Measurements from ENCODE around the gene SULT4A1.

SULT4A1 gene

GRCh38 chr22:43883012-43883661 is 20.8 kb upstream of the SULT4A1 start:
- TF ChIP-seq REST (IDR thresholded peaks at IDR 0.05; ENCODE audit: insufficient read depth in 1 of 2, low read depth in 2 of 2, low read length in 2 of 2): no peak
- no peak for TF ChIP-seq SIN3A (IDR thresholded peaks at IDR 0.05; ENCODE audit: borderline replicate concordance, insufficient read depth, low read length)
- TF ChIP-seq FOXP2 (optimal IDR thresholded peaks at IDR 0.05; ENCODE audit: borderline replicate concordance, extremely low read depth, extremely low read length, insufficient read depth): no peak
- no peak for TF ChIP-seq TAF1 (IDR thresholded peaks at IDR 0.05; ENCODE audit: borderline replicate concordance, insufficient read depth, low read length)
- TF ChIP-seq POLR2AphosphoS5 (IDR thresholded peaks at IDR 0.05; ENCODE audit: low read depth, low read length): no peak

GRCh38 chr22:43882122-43882767 is 19.9 kb upstream of the SULT4A1 start:
- no peak for TF ChIP-seq POLR2AphosphoS5 (IDR thresholded peaks at IDR 0.05; ENCODE audit: low read depth, low read length)
- no peak for TF ChIP-seq TAF1 (IDR thresholded peaks at IDR 0.05; ENCODE audit: borderline replicate concordance, insufficient read depth, low read length)
- no peak for TF ChIP-seq SIN3A (IDR thresholded peaks at IDR 0.05; ENCODE audit: borderline replicate concordance, insufficient read depth, low read length)
- no peak for TF ChIP-seq FOXP2 (optimal IDR thresholded peaks at IDR 0.05; ENCODE audit: borderline replicate concordance, extremely low read depth, extremely low read length, insufficient read depth)
- TF ChIP-seq REST (IDR thresholded peaks at IDR 0.05; ENCODE audit: insufficient read depth in 1 of 2, low read depth in 2 of 2, low read length in 2 of 2): no peak

GRCh38 chr22:43881091-43882061 is 19.1 kb upstream of the SULT4A1 start:
- no peak for TF ChIP-seq SIN3A (IDR thresholded peaks at IDR 0.05; ENCODE audit: borderline replicate concordance, insufficient read depth, low read length)
- TF ChIP-seq TAF1 (IDR thresholded peaks at IDR 0.05; ENCODE audit: borderline replicate concordance, insufficient read depth, low read length): no peak
- TF ChIP-seq REST (IDR thresholded peaks at IDR 0.05; ENCODE audit: insufficient read depth in 1 of 2, low read depth in 2 of 2, low read length in 2 of 2): no peak
- no peak for TF ChIP-seq POLR2AphosphoS5 (IDR thresholded peaks at IDR 0.05; ENCODE audit: low read depth, low read length)
- no peak for TF ChIP-seq FOXP2 (optimal IDR thresholded peaks at IDR 0.05; ENCODE audit: borderline replicate concordance, extremely low read depth, extremely low read length, insufficient read depth)

GRCh38 chr22:43880541-43880991 is 18.3 kb upstream of the SULT4A1 start:
- TF ChIP-seq FOXP2 (optimal IDR thresholded peaks at IDR 0.05; ENCODE audit: borderline replicate concordance, extremely low read depth, extremely low read length, insufficient read depth): no peak

GRCh38 chr22:43879901-43880540 is 17.7 kb upstream of the SULT4A1 start:
- no peak for TF ChIP-seq POLR2AphosphoS5 (IDR thresholded peaks at IDR 0.05; ENCODE audit: low read depth, low read length)

Data from PFSK-1 (cell line).